Activated CD8-positive, alpha-beta memory T cell treated with anti-CD3 and anti-CD28 coated beads for 24 hours (primary cell): ENCODE results near the gene PRKCZ.
"Not testable (repeated sequence)": the region's sequence is repeated elsewhere in the genome, so short reads cannot be mapped to it uniquely, and the experiment has no call there.

Experiments used
- DNase-seq: peaks from one replicate; pipeline ENCODE4 v3.0.0-alpha.2; 2020

The PRKCZ gene

DNA sequence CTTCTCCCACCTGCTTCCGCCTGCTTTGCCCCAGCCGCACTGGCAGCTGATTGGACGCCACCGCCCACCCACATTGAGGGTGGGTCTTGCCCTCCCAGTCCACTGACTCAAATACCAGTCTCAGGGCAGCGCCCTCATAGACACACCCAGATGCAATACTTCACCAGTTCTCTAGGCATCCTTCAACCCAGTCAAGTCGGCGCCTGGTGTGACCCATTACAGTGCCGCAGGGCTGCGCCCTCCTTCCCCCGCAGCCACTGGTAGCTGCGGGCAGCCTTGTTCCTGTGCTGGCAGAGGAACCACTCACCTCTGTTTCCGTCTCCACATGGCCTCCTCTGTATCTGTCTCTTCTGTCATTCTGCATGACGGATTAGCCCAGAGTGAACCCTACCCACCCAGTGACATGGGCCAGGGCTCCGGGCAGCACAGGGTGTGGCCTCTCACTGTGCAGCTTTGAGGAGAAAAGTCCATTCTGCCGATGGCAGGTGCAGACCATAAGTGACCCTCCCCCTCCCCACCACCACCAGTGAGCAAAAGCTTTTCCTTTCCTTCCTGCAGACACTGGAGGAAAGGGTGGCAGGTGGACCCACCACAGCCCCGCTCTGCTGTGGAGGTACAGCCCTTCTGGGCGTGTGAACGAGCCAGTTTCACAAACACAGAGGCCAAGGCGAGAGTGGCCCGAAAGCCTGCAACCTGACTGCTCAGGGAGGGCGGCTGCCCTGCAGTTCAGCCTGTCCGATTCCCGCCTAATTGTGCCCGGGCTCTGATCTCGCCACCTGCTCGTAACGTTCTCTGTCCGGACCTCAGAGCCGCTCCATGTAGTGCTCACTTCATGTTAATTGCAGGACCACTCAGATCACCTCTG, 87.3 kb downstream of the PRKCZ start:
- DNase-seq: no peak

DNA sequence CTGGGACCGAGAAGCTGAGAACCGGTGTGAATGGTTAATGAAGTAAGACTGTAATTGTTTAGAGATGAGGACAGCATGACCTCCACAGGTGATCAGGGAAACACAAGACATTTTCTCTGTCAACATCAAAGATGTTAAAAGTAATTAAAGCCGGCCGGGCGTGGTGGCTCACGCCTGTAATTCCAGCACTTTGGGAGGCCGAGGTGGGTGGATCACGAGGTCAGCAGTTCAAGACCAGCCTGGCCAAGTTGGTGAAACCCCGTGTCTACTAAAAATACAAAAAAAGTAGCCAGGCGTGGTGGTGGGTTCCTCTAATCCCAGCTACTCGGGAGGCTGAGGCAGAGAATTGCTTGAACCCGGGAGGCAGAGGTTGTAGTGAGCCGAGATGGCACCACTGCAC, 88.9 kb downstream of the PRKCZ start:
- not testable (repeated sequence) for DNase-seq

DNA sequence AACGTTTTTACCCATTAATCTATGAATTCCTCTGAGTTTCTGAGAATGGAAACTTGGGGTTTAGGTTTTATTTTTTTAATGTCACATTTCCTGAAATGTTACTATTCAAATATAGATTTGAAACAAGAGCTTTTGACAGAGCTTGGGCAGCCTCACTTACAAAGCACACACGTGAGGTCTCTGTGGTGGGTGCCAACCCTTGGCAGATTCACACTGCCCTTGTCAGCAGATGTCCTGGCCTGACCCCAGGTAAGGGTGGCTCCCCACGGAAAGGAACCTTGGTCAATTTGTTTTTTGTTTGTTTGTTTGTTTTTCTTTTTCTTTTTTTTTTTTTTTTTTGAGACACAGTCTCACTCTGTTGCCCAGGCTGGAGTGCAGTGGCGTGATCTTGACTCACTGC, 90.8 kb downstream of the PRKCZ start:
- DNase-seq: no peak

DNA sequence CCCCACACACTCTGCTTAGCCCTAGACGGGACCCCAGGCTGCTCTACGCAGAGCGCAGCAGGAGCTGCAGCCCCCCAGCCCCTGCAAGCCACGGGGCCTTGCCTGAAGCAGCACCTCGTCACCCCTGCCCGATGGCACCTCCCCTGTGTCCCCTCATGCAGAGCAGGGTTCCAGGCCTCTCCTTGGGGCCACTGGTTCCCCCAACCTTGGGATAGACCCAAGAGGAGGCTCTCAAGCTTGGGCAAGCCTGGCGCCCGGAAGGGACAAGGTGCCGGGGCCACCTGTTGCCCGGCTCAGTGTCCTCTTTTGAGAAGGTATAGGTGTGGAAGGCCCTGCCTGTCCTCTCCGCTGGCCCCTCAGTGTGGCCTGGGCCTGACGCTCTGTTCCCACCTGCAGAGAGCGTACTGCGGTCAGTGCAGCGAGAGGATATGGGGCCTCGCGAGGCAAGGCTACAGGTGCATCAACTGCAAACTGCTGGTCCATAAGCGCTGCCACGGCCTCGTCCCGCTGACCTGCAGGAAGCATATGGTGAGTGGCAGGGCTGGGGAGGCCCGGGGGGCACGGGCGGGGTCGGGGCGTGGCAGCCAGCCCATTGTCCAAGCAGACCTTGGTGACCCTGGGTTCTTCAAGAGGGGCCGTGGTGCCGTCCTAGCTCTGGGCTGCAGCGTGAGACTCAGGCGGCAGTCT, 93.7 kb downstream of the PRKCZ start:
- DNase-seq: no peak

DNA sequence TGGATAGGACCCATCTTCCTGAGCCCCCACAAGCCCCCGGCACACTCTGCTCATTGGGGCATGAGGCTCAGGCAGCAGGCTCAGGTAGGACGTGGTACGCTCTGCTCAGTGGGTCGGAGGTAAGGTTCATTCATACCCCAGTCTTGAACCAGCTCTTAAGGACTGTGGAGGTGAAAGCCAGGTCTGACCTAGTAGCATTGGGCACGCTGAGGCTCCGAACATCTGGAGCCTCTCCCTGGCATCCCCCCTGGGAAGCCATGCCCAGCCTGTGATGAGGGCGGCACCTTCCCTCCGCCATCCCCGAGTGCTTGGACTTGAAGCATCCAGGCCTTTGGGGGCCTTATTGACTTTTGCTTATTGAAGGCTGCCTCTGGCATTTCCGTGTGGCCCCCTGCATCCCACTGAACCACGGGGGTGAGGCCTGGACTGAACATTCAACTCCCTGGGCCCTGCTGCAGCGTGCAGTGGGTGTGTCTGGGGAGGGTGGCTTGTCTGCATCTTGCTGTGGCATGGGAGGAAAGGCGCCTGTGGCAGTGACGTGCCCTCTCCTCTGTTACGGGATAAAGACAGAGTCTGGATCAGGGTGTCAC, 94.4 kb downstream of the PRKCZ start:
- no peak for DNase-seq

DNA sequence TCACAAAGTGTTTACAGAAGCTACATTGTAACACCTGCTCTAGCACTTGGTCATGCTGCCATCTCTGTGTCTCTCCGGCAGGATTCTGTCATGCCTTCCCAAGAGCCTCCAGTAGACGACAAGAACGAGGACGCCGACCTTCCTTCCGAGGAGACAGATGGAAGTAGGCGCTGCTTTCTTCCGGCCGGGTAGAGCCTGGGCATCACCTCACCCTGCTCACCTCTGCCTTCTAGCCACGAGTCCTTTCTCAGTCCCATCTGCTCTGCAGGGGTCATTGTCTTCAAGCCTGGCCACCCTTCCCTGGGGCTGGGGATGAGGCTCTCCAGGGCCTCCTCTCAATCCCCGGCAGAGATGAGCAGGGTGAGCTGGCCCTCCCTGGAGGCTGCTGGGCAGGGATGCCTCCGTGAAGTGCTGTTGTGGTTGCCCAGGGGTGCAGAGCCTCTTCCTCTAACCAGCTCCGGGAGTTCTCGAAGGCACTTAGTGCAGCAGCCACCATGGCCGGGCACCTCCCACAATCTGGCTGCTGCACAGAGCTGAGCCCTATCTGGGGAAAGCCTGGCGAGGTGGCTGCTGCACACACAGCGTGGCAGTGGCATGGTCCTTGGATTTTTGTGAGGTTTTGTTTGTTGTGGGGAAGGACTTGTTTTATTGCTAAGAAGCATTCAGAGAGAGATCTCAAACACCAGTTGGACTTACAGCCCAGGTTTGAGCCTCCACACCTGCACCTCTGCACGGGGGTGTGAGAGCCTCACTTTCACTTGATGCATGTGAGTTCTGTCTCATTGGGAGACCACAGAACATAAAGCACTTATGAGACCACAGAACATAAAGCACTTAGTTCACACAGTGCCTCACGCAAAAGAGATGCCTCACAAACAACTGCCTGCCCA, 96.0 kb downstream of the PRKCZ start:
- DNase-seq: peak; percentile 67

DNA sequence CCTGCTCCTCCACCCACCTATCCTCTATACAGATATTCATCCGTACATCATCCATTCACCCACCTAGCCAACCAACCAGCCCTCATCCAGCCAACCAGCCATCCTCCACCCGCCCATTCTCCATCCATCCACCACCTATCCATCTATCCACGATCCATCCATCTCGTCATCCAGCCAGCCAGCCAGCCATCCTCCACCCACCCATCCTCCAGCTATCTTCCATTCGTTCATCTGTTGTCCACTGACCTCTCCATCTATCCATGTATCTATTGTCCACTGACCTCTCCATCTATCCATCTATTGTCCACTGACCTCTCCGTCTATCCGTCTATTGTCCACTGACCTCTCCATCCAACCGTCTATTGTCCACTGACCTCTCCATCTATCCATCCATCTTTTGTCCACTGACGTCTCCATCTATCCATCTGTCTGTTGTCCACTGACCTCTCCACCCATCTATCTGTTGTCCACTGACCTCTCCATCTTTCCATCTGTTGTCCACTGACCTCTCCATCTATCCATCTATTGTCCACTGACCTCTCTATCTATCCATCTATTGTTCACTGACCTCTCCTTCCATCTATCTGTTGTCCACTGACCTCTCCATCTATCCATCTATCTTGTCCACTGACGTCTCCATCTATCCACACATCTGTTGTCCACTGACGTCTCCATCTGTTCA, 96.8 kb downstream of the PRKCZ start:
- DNase-seq: no peak

DNA sequence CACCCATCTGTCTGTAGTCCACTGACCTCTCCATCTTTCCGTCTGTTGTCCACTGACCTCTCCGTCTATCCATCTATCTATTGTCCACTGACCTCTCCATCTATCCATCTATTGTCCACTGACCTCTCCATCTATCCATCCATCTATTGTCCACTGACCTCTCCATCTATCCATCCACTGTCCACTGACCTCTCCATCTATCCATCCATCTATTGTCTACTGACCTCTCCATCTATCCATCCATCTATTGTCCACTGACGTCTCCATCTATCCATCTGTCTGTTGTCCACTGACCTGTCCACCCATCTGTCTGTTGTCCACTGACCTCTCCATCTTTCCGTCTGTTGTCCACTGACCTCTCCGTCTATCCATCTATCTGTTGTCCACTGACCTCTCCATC, 97.7 kb downstream of the PRKCZ start:
- not testable (repeated sequence) for DNase-seq

DNA sequence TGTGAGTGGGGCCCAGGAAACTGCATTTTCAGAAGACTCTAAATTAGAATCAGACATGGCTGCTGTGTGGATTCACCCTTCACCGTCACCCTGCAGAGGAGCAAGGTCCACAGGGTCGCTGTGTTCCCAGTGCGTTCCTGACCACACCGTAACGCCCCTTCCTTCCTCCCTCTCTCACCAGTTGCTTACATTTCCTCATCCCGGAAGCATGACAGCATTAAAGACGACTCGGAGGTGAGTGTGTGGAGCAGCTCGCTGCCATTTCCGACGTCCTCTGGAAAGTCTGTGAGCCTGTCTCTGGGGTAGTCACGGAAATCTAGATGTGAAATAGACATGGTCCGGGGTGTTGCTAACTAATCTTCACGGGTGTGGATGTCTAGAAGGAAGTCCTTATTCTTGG, 98.5 kb downstream of the PRKCZ start:
- DNase-seq: peak; percentile 75

DNA sequence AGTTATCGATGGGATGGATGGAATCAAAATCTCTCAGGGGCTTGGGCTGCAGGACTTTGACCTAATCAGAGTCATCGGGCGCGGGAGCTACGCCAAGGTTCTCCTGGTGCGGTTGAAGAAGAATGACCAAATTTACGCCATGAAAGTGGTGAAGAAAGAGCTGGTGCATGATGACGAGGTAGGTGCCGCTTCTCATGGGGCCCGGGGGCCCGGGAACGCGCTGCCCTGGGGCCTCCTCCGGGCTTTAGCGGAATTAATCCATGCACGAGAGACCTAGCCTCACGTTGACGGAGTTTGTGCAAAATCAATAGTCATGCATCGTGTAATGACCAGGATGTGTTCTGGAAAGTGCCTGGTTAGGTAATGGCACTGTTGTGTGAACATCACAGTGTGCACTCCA, 100.6 kb downstream of the PRKCZ start:
- DNase-seq: no peak

DNA sequence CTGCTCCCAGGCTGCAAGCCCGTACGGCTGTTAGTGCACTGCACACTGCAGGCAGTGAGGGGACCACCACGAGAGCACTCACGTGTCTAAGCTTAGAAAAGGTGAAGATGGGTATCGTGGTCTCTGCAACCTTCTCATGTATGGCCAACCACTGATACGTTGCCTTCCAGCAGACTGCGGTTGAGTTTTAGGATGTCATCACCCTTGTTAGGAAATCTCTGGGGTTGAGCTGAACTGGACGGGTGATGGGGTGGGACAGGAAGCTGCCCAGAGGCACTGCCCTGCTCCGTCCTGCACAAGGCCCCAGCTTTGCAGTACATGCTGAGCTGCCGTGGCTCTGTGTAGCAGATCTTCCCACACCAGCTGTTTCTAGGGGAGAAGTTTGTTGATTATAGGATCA, 101.0 kb downstream of the PRKCZ start:
- no peak for DNase-seq

DNA sequence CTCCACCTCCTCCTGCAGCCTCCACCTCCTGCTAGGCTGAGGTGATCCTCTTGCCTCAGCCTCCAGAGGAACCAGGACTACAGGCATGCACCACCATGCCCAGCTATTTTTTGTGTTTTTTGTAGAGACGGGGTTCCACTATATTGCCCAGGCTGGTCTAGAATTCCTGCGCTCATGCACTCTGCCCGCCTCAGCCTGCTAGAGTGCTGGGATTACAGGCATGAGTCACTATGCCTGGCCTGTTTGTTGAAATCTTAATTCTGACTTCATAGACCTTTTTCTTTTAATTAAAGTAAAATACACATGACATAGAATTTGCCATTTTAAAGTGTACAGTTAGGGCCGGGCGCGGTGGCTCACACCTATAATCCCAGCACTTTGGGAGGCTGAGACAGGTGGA, 101.7 kb downstream of the PRKCZ start:
- DNase-seq: no peak

DNA sequence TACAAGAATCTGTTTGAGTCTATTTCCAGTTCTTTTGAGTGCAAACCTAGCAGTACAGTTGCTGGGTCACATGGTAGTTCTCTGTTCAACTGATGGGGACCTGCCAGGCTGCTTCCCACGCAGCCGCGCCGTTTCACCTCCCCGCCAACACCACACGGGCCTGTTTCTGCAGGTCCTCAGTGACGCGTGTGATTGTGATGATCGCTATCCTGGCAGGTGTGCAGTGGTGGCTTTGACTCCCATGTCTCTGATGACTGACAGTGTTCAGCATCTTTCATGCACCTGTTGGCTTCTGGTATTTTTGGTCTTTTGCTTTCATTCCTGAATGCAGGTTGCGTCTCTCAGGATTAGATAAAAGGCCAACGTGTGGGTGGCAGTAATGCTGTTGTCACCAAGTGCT, 102.7 kb downstream of the PRKCZ start:
- DNase-seq: peak; percentile 66

DNA sequence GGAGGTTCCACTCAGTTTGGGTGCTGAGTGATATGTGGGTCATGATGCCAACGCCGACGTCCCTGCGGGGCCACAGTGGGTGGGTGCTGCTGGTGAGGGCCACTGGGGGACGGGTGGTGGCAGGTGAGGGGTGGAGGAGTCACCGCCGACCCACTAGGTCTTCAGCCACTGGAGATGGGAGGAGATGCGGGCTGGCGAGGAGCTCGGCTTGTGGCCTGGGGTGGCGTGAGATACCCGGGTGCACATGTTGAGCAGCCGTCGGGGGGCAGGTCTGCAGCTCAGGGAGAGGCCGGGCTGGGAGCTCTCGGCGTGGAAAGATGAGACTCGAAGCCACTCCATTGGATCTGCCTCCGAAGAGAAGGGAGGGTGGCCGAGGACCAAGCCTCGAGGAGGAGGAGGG, 103.8 kb downstream of the PRKCZ start:
- DNase-seq: no peak

DNA sequence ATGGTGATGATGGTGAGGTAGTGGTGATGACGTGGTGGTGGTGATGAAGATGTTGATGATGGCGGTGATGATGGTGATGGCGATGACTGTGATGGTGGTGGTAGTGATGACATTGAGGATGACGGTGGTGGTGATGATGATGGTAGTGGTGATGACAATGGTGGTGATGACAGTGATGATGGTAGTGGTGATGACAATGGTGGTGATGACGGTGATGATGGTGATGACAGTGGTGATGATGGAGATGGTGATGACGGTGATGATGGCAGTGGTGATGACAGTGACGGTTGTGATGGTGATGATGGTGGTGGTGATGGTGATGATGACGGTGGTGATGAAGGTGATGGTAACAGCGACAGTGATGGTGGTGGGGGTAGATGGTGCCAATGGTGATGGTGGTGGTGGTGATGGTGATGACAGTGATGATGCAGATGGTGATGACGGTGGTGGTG, 105.0 kb downstream of the PRKCZ start:
- DNase-seq: no peak

DNA sequence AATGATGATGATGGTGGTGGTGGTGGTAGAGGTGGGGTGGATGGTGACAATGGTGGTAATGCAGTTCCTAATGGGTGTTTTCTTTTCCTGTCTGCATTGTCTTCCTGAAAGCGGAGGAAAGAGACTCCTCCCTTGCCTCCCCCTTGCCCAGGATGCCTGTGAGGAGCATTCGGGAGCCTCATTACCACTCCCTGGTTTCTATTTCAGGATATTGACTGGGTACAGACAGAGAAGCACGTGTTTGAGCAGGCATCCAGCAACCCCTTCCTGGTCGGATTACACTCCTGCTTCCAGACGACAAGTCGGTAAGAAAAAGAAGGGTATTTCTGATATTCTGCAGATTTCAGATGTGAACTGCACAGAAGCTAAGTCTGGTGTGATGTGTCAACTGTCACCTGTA, 105.6 kb downstream of the PRKCZ start:
- no peak for DNase-seq

DNA sequence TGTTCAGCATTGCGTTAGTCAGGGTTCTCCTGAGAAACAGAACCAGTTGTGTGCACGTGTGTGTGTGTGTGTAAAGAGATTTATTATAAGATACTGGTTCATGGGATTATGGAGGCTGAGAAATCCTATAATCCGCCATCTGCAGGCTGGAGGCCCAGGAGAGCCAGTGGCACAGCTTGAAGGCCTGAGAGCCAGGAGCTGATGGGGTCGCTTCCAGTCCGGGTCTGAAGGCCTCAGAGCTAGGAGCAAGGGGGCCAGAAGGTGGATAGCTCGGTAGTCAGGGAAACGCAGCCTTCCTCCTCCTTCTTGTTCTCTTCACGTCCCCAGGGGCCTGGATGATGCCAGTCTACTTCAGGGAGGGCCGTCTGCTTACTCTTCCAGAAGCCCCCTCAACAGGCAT, 106.7 kb downstream of the PRKCZ start:
- DNase-seq: no peak

DNA sequence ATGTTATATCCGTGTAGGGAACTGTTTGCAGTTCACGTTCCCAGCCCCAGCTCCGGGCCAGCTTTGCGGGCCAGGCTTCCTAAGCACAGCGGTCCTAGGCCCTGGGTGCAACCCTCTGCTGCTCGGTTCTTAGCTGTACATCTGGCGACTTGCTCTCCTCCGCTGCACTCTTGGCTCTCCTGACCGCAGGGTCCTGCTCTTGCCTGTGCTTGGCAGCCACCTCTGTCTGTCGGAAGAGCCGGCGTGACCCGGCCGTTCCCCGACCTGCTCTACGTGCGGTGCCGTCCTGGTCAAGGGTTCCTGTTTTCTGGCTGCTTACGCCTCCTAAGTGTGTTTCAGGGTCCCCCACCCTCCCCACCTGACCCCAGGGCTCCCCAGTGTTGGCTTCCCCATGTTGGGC, 107.6 kb downstream of the PRKCZ start:
- no peak for DNase-seq

DNA sequence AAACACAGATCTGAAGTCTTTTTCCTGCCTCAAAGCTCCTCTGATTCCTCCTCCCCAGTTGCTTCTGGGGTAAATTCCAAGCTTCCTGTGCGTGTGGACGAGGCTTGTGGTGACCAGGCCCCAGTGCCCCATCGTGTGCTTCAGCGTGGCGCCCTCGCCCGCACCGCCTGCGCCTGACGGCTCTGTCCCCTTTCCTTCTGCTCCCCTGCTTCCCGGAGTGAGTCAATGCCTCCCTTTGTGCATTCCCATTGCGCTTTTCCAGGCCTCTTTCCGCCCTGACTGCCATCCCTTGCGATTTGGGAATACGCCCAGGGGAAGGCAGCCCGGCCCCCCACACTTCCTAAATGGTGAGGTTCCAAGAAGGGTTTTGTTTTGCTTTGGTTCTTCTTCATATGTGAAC, 108.1 kb downstream of the PRKCZ start:
- no peak for DNase-seq

DNA sequence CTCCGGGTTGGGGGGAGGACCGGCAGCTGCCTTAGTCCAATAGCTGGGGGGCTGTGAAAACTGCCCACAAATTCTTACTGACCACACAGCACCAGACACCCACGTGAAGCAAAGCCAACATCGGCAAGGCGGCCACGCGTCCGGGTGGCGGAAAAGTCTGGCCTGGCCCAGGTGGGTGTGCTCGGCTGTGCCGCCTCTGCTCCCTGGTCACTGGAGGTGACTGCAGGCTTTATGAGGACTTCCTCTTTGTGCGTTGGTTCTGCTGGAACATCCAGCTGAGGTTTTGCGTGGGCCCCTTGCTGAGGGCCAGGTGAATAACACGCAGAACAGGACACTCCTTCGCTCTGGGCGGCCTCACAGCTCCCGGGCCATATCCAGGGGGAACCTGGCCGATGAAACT, 108.9 kb downstream of the PRKCZ start:
- DNase-seq: no peak

DNA sequence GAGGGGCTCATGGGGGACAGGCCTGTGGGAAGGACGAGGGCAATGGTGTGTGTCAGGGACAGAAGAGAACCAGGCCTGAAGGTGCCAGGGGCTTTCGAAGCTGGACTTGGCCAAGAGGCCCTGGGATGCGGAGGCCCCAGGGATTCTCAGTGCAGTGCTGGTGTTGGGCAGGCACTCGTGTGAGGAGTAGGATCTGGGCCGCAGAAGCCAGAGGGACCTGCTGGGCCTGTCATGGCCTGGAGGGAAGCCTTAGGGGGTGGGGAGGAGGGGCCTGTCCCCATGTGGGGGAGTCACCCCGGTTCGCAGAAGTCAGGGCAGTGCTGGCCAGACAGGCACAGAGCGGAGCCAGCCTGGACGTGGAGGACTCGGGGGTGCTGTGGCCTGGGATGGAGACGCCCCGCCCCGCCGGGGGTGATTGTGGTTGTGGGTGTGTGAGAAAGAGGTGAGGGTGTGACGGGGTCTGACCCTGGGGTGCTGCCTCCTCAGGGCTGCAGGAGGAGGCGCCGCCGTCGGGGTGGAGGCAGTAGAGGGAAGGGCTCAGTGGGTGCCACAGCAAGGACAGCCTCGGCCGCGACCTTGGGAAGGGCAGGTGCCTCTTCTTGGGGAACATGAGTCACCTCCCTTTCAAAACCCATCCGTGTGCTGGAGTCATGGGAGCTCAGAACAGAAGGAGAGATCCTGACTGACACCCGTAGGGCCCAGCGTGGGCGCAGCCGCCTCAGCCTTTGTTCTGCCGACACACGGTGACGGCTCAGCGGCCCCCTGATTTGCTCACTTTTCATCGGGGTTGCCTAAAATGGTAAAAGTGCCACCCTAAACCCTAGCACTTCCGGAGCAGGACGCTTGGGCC, 110.5 kb downstream of the PRKCZ start:
- no peak for DNase-seq
